HG02759 (cell line): ENCODE results near the gene CD40.

Experiments
- ATAC-seq: cut with Tn5 transposase; IDR thresholded peaks from one replicate; pipeline ENCODE4 v1.9.1; 2021; ENCODE audit warnings: mild to moderate bottlenecking, moderate library complexity; ENCODE audit not compliant: unreplicated experiment

Gene CD40

GRCh38 chr20:46117704-46118467, at the start of gene CD40:
Gene CD40, plus strand, starts transcription at chr20:46118314. Its CDS starts 30 bp downstream, at chr20:46118344.
- peak; percentile 78 for ATAC-seq

DNA sequence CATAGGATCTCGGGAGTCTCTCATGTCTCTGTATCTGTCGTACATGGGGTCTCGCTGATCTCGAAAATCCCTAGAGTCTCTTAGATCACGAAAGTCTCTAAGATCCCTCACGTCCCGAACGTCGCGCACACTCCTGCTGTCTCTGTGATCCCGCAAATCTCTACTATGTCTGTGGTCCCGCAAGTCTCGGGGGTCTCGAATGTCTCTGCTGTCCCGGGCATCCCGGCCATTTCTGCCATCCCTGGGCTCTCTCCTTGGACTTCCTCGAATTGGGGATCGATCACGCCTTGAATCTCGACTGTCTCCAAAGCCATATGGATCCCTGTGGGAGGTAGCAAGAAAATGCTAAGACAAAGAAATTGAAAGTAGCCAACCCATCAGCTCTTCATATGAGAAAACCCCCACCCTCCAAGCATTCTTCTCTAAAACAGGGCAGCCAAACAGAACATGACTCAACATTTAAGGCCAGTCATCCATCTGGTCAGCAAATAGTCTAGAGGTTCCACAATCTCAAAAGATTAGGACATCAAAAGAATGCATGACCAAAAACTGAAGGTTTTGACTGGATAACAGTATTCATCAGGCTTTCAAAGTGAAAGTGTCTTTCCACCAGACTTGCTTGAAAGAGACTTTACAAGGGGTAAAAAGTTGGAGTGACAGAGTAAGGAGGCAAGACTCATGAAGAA, 47.8 kb upstream of the CD40 start:
- ATAC-seq: no peak

DNA sequence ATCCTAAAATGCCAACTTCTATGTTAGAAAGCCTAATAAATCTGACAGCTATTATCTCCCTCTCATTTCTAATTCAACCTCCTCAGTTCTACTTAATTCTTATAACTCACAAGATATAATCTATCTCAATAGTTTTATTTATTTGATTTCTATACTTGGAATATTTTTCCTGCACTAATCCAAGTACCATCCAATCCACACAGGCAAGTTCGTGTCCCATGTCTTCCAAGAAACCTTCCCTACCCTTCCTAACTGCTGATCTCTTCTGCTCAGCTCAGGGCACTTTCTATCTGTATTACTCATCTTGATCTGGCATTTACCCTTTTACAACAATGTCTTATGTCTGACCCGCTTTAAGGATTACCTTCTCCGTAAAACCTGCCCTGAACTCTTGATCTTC, 46.5 kb upstream of the CD40 start:
- no peak for ATAC-seq

DNA sequence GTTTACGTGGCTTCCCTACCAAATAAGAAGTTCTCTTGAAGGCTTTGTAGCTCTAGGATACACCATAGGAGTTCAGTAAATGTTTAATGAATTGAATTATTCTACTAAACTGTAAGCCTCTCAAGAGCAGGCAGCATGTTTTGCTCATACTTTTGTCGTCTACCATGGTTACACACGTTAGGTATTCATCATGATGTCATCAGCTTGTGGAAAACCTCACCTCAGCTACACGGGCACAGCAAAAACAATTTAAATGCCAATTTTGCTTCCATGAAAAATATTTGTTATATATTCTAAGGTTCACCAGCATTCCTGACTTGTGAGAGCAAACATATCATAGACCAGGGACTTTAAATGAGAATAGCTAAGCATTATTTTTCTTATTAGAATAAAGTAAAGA, 45.1 kb upstream of the CD40 start:
- no peak for ATAC-seq

DNA sequence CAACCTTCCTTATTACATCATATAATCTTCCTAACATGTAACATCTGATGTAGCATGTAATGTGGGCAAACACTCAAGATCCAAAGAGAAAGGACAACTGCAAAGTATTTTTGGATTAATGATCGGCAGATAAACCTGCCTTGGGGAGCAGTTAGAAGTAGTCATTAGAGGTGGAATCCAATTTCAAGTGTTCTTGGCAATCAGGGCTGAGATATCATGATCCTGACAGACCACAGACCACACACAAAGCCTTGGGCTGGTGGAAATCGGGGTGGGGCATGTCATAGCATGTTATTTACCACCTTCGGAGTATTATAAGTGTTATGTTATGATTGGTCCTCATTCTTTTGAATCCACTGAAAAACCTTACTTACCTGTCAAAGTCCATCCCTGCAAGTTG, 44.7 kb upstream of the CD40 start:
- no peak for ATAC-seq

DNA sequence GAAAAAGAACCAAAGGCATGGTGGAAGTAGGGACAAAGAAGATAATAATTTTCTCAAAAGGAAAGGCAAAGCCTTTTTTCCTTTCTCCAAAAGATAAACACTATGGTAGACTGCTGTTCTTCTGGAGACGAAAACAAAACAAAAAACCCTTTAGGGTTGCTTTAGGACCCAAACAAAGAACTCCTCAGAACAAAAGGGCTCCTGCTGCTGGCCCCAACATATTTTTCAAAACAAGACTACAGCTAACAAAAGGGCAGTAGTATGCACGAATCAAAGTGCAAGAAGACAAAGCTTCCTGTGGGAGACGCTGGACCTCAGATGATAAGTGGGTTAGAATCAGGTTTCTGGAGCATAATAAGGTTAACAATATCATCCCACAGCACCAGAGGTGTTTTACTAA, 44.1 kb upstream of the CD40 start:
- no peak for ATAC-seq

DNA sequence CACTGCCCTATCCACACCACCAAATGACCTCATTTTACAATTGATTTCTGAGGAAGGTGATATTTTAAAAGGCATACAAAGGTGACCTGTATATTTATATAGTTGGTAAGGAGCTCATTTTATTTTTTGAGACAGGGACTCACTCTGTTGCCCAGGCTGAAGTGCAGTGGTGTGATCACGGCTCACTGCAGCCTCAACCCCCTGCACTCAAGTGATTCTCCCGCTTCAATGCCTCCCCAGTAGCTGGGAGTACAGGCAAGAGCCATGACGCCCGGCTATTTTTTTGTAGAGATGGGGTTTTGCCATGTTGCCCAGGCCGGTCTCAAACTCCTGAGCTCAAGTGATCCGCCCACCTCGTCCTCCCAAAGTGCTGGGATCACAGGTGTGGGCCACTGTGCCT, 41.3 kb upstream of the CD40 start:
- no peak for ATAC-seq

DNA sequence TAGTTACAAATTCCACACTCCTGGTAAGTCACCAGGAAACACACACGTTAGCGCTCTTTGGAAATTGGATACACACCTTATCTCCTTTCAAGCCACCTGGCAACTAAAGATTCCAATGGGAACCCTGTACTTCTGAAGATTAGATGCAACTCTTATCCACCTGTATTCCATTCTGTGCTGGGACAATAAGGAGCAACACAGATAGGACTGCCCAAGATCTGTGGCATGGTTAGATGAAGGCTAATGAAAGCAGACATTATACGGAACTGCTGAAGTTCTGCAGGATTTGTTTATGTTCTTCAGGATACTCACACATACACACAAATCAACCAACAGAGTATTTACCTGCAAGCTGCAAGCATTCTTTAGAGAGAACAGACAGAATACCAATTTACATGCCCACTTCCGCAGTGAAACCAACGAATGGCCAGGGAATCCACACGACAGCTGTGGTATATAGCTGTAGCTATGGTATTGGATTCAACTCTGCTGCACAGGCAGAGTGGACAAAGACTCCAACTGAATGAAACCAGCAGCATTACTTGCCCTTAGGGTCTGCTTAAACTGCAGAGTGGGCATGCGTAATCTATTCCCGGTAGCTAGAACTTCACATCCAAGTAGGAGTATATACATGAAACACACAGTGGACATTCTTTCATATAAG, 40.3 kb upstream of the CD40 start:
- no peak for ATAC-seq

- no peak for ATAC-seq
Measured at GRCh38 chr20:46078954-46079353, 39.2 kb upstream of the CD40 start.

DNA sequence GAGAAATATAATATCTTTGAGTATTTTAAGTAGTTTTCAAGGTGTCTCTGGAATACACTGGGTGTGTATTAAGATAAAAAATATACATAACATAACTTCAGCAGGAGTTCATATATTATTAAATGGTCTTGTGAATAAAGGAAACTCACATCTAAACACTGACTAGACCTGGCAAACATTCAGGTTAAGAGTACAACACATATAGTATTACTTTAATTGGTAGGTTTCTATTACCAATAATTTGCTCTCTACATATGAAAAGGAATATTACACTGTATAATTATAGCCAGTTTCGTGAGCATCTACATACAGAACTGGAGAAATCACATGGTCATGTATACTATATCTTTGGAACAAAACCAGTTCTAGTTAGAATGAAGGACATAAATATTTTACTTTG, 37.0 kb upstream of the CD40 start:
- no peak for ATAC-seq

DNA sequence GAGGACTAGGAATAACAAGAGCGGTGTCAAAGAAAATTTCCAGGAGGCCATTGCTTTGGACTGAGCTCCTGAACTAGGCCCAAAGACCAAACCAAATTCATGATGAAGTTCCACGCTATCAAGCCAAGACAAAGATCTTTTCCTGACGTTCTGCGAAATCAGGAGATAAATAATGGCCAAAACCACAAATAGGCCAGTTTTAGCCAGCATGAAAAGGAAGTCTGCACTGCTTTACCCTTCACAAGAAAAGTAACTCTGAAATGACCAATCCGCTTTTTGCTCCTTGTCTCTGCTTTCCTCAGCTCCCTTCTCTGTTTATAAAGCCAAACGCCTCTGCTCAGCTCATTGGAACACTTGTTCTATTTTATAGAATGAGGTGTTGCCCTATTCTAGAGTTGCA, 35.0 kb upstream of the CD40 start:
- ATAC-seq: no peak

DNA sequence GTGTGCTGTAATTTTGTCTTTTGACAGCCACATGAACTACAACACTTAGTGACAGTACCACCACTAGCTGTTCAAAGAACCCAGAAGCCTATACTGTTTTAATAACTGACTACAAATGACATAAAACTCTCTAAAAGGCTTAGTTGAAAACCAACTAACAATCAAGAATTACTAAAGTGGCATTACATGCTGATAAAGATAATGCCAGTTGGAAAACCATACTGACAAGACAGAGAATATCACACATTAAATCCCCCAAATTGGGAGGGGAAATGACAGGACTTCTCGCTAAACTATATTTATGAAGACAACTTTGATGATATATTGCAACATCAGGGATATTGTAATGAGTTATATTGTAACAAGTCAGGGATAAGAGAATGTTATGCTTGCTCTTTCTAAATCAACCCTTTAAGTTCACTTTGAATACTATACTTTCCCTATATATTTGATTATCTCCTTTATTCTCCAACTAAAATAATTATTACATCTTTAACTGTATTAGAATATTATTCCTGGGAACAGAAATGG, 34.5 kb upstream of the CD40 start:
- no peak for ATAC-seq

GRCh38 chr20:46084805-46085178, 33.3 kb upstream of the CD40 start:
- no peak for ATAC-seq

DNA sequence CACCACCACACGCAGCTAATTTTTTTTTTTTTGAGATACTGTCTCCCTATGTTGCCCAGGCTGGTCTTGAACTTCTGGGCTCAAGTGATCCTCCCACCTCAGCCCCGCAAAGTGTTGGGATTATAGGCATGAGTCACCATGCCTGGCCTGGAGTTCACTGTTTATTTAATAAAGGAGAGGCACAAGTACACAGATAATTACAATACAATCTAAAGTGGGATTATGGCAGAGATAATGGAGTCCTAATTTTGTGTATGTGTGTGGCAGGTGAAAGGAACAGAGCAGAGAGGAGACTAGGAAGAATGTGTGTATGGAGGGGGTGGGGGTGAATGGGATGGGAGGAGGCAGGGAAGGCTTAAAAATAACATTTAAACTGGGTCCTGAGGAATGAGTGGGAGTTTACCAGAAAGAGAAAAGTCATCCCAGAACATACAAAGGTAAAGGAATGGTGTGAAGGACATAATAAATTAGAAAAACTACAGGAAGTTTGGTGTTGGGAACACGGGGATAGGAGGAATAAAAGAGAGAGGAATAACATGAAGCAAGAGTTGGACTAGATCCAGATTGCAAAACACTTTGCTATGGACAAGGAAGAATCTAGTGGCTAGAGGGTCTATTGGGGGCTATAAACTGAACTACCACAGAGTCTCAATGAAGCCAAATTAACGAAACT, 32.8 kb upstream of the CD40 start:
- ATAC-seq: no peak

GRCh38 chr20:46087161-46087560, 31.0 kb upstream of the CD40 start:
- ATAC-seq: no peak

DNA sequence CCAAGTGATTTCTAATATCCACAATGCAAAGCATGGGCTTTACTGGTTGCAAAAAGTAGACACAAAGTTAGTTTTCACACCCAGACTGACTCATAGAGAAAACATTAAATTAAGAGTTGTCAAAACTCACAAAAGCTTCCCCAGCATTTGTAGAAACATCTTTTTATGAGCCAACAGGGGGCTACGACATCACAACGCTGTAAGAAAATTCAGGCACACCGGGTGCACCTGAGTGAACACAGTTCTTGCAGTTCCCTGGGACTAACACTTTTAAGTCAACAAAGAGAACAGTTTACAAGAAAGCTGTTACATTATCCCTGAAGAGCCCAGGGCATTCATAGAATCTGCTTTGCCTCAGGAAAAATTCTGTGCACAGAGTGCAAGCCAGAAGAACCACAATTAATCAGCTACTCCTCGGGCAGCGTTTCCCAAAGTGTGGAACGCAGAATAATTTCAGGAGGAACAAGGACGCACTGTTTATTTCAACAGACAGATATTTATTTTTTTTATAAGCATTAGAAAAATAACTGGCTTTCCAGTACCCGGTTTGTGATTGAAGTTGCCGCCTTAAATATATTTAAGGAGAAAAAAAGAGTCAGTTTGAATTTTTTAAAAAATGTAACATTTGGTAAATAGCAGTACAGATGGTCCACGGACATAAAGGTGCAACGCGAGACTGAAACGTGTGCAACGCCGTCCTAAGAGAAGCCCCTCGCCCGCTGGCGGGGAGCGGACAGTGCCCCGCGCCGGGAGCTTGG, 29.5 kb upstream of the CD40 start:
- ATAC-seq: no peak

DNA sequence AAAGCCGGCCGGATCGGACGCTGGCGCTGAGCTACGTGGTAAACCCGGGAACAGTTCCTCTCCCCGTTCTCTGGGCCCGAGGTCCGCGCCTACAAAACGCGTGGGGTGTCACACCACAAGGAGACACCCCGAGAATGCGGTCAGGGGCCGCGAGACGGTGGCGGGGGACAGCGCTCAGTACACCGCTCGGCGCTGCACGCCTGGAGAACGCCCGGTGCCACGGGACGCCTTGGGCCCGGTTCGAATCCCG, 29.0 kb upstream of the CD40 start:
- peak; percentile 34 for ATAC-seq

- ATAC-seq: peak; percentile 88
Measured at GRCh38 chr20:46089417-46090388, 28.4 kb upstream of the CD40 start, which contains the start of gene NCOA5. Gene NCOA5, minus strand, starts transcription at chr20:46089962. Its CDS starts 10,538 bp downstream, at chr20:46079424.
